Esophagus (tissue), 2 donors: Measurements from ENCODE around the gene TPD52L1. TPM values are rescaled to one million over a fixed set of nuclear protein-coding genes. Genes with fewer than 3 reads are reported as not detected.
"Not testable (repeated sequence)": the region's sequence is repeated elsewhere in the genome, so short reads cannot be mapped to it uniquely, and the experiment has no call there.

Experiments used
- H3K27ac ChIP-seq, 2 donors: one replicate each; pipeline ENCODE4 v1.5.1; 2013; ENCODE audit warnings: low read depth in 2 of 2, mild to moderate bottlenecking in 2 of 2, inconsistent platforms in 1 of 2, low read length in 1 of 2, moderate library complexity in 1 of 2
- H3K27me3 ChIP-seq, 2 donors: one replicate each; pipeline ENCODE4 v1.6.1; 2013; ENCODE audit warnings: low read length in 2 of 2, control low read depth in 1 of 2, mild to moderate bottlenecking in 1 of 2; ENCODE audit not compliant: insufficient read depth in 2 of 2, control insufficient read depth in 1 of 2
- H3K36me3 ChIP-seq, 2 donors: one replicate each; pipeline ENCODE4 v1.6.1; 2013; ENCODE audit warnings: low read length in 1 of 2; ENCODE audit not compliant: control insufficient read depth in 2 of 2, insufficient read depth in 2 of 2
- H3K4me1 ChIP-seq, 2 donors: one replicate each; pipeline ENCODE4 v1.6.1; 2013; ENCODE audit warnings: low read length in 1 of 2; ENCODE audit not compliant: control insufficient read depth in 2 of 2, insufficient read depth in 2 of 2
- H3K4me3 ChIP-seq, 2 donors: one replicate each; pipeline ENCODE4 v1.5.1; 2013; ENCODE audit warnings: low read length in 2 of 2, mild to moderate bottlenecking in 2 of 2, low read depth in 1 of 2, moderate library complexity in 1 of 2
- H3K9me3 ChIP-seq, 2 donors: one replicate each; pipeline ENCODE4 v1.6.1; 2013; ENCODE audit warnings: mild to moderate bottlenecking in 2 of 2, low read depth in 1 of 2, low read length in 1 of 2, moderate library complexity in 1 of 2; ENCODE audit not compliant: control insufficient read depth in 2 of 2, insufficient read depth in 1 of 2
- WGBS, 2 donors: extraction: QIAGEN DNeasy Blood & Tissue Kit; methylation state at CpG; one replicate each; pipeline ENCODE4 v1.1.7; 2013; 5-methylcytosine and 5-hydroxymethylcytosine counted together
- polyA plus RNA-seq, 2 donors: library from polyadenylated mRNA; stranded (reverse); fragments of 200-250 nt; gene quantifications; one replicate each; pipeline ENCODE4 v1.2.3, GENCODE V29; 2013
- donor health status: healthy with polysubstance abuse.
- donor health status: Bipolar disorder and iron deficiency.

Gene TPD52L1
- polyA plus RNA-seq, 2 donors: 154 to 245 TPM

DNA sequence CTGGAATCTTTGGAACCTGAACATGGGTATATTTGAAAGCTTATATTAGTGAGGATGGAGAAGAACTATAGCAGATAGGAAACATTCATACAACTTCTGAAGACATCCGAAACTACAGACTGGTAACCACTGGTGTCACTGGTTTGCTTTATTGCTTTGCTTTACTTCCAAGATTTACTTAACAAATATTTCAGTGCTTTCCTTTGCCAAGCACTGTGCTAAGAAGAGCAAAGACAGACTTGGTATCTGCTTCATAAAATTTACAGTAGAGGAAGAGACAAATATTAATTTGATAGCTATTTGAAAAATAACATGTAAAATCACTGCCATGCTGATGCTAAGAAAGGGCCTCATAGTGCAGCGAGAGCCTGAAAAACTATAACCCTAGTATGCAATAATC lies 1.8 kb downstream of the TPD52L1 start:
- Histone ChIP-seq H3K9me3 (no peaks in the 10 kb centered on the region), H3K27me3 (no peaks in the 10 kb centered on the region), H3K36me3 (peaks cover 0 to 2% of the 10 kb centered on the region in 2 donors), H3K27ac (peak overlapping the region; percentile 75 to 95), H3K4me3 (peak overlapping the region; percentile 31 to 64), H3K4me1 (peaks cover 0 to 2% of the 10 kb centered on the region in 2 donors)
- WGBS, 2 donors: 80 to 85% methylated on average over 2 of the region's 2 CpGs

DNA sequence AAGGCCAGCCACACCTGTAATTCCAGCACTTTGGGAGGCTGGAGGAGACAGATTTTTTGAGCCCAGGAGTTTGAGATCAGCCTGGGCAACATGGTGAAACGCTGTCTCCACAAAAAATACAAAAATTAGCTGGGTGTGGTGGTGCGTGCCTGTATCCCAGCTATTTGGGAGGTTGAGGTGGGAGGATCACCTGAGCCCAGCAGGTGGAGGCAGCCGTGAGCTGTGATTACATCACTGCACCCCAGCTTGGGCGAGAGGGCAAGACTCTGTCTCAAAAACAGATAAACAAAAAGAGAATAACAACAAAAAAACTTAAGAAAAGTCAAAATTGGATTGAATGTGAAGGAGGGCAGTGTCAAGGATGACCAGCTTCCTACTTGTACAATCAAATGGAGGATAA lies 2.9 kb downstream of the TPD52L1 start:
- 71 to 88% methylated on average over 4 of the region's 4 CpGs for WGBS, 2 donors

DNA sequence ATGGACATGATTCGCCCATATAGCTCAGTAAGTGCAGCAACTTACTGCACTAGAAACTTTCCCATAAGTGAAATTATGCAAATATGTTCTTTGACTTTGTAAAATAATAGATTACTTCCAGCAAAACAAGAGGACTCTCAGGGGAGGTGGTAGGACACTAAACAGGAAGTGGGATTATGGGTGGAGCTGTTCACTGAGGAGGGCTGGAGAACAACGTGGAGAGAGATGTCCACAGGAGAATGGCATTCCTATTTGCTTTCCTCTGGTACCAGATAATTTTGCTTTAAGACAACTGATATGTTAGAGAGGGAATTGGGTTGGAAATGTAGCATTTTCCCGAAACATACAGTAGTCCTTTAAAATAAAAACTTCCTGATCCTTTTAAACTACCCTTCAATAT lies 3.7 kb downstream of the TPD52L1 start:
- H3K4me1 ChIP-seq: peaks cover 0 to 2% of the 10 kb centered on the region in 2 donors
- H3K27ac ChIP-seq: no peak overlapping the region
- peaks cover 0 to 2% of the 10 kb centered on the region in 2 donors for H3K36me3 ChIP-seq
- H3K27me3 ChIP-seq: no peaks in the 10 kb centered on the region
- no peak overlapping the region for H3K4me3 ChIP-seq
- 67 to 73% methylated on average over 3 of the region's 3 CpGs for WGBS, 2 donors
- H3K9me3 ChIP-seq: no peaks in the 10 kb centered on the region

More for the DNA sequence above, 2.9 kb downstream of the TPD52L1 start:
- Histone ChIP-seq H3K27me3 (no peaks in the 10 kb centered on the region), H3K4me1 (peaks cover 0 to 2% of the 10 kb centered on the region in 2 donors), H3K9me3 (no peaks in the 10 kb centered on the region), H3K4me3 (no peak overlapping the region), H3K27ac (no peak overlapping the region), H3K36me3 (peaks cover 0 to 2% of the 10 kb centered on the region in 2 donors)

DNA sequence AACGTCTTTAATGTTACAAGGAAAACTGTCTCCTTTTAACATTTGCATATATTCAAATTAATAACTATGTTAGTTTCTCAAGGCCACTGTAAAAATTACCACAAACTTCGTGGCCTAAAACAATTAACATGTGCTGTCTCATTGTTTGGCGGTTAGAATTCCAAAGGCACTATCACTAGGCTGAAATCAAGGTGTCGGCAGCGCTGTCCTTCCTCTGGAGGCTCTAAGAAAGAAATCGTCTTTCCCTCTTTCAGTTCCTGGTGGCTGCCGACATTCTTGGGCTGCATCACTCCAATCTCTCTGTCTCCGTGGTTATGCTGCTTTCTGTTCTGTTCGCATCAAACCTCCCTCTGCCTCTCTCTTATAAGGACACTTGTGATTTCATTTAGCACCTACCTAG lies 4.2 kb downstream of the TPD52L1 start:
- H3K9me3 ChIP-seq: no peaks in the 10 kb centered on the region
- no peak overlapping the region for H3K4me3 ChIP-seq
- 82 to 83% methylated on average over 9 of the region's 9 CpGs for WGBS, 2 donors
- H3K4me1 ChIP-seq: peaks cover 0 to 2% of the 10 kb centered on the region in 2 donors
- H3K27ac ChIP-seq: no peak overlapping the region
- H3K36me3 ChIP-seq: peaks cover 0 to 2% of the 10 kb centered on the region in 2 donors
- H3K27me3 ChIP-seq: no peaks in the 10 kb centered on the region

DNA sequence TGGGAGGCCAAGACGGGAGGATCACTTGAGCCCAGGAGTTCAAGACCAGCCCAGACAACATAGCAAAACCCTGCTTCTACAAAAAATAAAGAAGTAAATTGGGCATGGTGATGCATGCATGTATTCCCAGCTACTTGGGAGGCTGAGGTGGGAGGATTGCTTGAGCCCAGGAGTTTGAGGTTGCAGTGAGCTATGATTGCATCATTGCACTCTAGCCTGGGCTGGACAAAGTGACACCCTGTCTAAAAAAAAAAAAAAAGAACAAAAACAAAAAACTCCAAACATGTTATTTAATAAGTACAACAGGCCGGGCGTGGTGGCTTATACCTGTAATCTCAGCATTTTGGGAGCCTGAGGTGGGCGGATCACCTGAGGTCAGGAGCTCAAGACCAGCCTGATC lies 9.8 kb downstream of the TPD52L1 start:
- 91 to 94% methylated on average over 4 of the region's 4 CpGs for WGBS, 2 donors
- H3K36me3 ChIP-seq, H3K4me3 ChIP-seq, H3K4me1 ChIP-seq, H3K27me3 ChIP-seq, H3K9me3 ChIP-seq: not testable (repeated sequence)
- peak overlapping the region in 1 of 2 donors; percentile 26 for H3K27ac ChIP-seq

DNA sequence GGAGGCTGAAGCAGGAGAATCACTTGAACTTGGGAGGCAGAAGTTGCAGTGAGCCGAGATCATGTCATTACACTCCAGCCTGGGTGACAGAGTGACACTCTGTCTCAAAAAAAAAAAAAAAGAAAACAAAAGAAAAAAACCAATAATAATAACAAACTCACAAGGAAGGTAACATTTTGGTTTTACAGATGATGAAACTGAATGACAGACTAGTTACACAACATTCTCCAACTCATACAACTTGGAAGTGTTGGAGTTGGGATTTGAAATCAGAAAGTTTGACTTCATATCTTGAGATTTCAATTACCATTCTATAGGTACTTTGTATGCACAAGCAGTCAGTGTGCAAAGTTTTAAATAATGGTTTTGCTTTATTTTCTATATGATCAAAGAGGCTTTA lies 10.2 kb downstream of the TPD52L1 start:
- H3K27me3 ChIP-seq: no peaks in the 10 kb centered on the region
- no peak overlapping the region for H3K27ac ChIP-seq
- peaks cover 0 to under 1% of the 10 kb centered on the region in 2 donors for H3K4me1 ChIP-seq
- H3K9me3 ChIP-seq: no peaks in the 10 kb centered on the region
- WGBS, 2 donors: 79 to 86% methylated on average over 1 of the region's 1 CpG
- H3K36me3 ChIP-seq: peaks cover 0 to 2% of the 10 kb centered on the region in 2 donors
- H3K4me3 ChIP-seq: no peak overlapping the region

DNA sequence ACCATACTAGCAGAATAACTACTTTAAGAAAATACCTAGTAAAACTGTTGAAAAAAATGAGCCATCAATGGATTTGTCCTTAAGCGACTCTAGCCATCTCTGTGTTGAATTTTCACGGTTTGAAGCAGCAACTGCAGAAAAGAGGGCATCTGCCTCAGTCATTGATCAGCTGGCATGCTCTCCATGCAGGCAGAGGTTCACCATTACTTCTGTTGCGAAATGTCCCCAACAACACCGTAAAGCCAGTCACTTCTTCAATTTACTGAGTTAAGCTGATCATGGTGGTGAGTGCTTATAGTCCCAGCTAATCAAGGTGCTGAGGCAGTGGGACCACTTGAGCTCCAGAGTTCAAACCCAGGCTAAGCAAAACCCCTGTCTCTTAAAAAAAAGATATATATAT lies 11.1 kb downstream of the TPD52L1 start:
- Histone ChIP-seq H3K9me3 (no peaks in the 10 kb centered on the region), H3K36me3 (no peaks in the 10 kb centered on the region), H3K27me3 (no peaks in the 10 kb centered on the region), H3K4me1 (peaks cover 0 to 5% of the 10 kb centered on the region in 2 donors), H3K4me3 (no peak overlapping the region), H3K27ac (no peak overlapping the region)
- WGBS, 2 donors: 76 to 82% methylated on average over 4 of the region's 4 CpGs

DNA sequence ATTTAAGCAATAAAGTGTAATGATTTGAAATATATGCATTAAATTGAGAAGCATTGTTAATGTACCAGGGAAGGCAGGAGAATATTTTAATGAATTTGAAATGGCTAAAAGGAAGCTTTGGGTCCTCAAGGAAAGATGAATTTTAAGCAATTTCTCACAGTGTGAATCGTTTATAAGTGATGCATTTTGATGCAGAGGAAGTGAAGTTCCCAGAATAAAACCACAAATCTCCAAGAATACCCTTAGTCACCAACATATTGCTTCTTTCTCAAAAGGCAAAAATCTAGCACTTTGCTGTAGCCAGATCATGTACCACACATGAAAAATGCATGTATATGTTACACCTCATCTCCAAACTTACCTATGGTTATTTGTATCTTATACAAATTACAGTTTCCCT lies 11.7 kb downstream of the TPD52L1 start:
- 55 to 58% methylated on average over 1 of the region's 1 CpG for WGBS, 2 donors
- Histone ChIP-seq H3K4me1 (peaks cover 0 to 5% of the 10 kb centered on the region in 2 donors), H3K27ac (no peak overlapping the region), H3K4me3 (no peak overlapping the region), H3K9me3 (no peaks in the 10 kb centered on the region), H3K27me3 (no peaks in the 10 kb centered on the region), H3K36me3 (no peaks in the 10 kb centered on the region)

DNA sequence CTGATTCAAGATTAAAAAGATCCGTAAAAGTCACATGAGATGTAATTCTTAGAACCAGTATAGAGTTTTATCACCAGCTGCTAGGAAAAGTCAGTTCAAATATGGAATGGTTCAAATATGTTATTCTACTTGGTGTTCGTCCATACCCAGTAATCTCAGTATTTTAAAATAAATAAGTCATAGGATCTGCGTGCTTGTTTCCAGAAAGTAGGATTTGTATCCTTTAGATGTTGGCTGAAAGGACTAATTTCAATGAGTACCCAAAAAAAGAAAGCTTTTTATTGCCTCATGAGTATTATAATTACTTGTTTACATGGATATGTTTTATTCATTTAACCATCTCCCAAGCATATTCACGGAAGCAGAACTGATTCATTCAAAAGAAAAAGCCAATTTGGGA lies 12.2 kb downstream of the TPD52L1 start:
- WGBS, 2 donors: 76 to 78% methylated on average over 4 of the region's 4 CpGs
- H3K36me3 ChIP-seq: no peaks in the 10 kb centered on the region
- peaks cover 0 to 8% of the 10 kb centered on the region in 2 donors for H3K4me1 ChIP-seq
- H3K4me3 ChIP-seq: no peak overlapping the region
- no peaks in the 10 kb centered on the region for H3K9me3 ChIP-seq
- no peaks in the 10 kb centered on the region for H3K27me3 ChIP-seq
- H3K27ac ChIP-seq: no peak overlapping the region

DNA sequence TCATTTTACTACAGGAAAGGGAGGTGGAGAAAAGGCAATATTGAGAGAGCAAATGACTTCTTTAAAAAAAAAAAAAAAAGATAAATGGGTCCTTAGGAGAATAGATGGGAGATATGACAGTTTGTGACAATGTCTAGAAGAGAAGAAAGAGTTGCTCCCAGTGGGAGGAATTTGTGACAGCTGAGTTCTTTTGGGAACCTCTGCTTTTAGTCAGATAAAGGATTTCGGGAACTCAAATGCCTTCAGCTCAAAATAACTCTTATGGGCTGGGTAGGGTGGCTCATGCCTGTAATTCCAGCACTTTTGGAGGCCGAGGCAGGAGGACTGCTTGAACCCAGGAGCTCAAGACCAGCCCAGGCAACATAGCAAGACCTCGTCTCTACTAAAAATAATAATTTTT lies 13.1 kb downstream of the TPD52L1 start:
- Histone ChIP-seq H3K4me1 (peaks cover 3 to 9% of the 10 kb centered on the region in 2 donors), H3K27me3 (no peaks in the 10 kb centered on the region), H3K4me3 (no peak overlapping the region), H3K36me3 (no peaks in the 10 kb centered on the region), H3K9me3 (no peaks in the 10 kb centered on the region), H3K27ac (no peak overlapping the region)
- 88 to 94% methylated on average over 3 of the region's 3 CpGs for WGBS, 2 donors
